HAP-1 (cell line): ENCODE measurements around the gene MSANTD3.
"Not testable (repeated sequence)": the region's sequence is repeated elsewhere in the genome, so short reads cannot be mapped to it uniquely, and the experiment has no call there.

Source experiments
- DNase-seq, 2 experiments: peaks; one replicate each; pipeline ENCODE4 v3.0.0-alpha.2; 2016 to 2020; ENCODE audit warnings: low spot score in 2 of 2
- H3K27me3 ChIP-seq: fragments of 250-450 bp; sonication (Bioruptor Pico); 2 replicates; pipeline ENCODE4 v1.5.1; 2020; ENCODE audit warnings: low read depth, mild to moderate bottlenecking, moderate library complexity
- H3K36me3 ChIP-seq: fragments of 250-450 bp; sonication (Bioruptor Pico); replicated peaks from 2 replicates; pipeline ENCODE4 v1.5.1; 2020; ENCODE audit warnings: mild to moderate bottlenecking
- H3K4me1 ChIP-seq: fragments of 250-450 bp; sonication (Bioruptor Pico); 2 replicates; pipeline ENCODE4 v1.5.1; 2020; ENCODE audit warnings: mild to moderate bottlenecking
- H3K4me3 ChIP-seq: fragments of 250-450 bp; sonication (Bioruptor Pico); 2 replicates; pipeline ENCODE4 v1.5.1; 2020; ENCODE audit warnings: mild to moderate bottlenecking, moderate library complexity
- H3K9me3 ChIP-seq: fragments of 250-450 bp; sonication (Bioruptor Pico); 2 replicates; pipeline ENCODE4 v1.5.1; 2020; ENCODE audit warnings: mild to moderate bottlenecking, moderate library complexity
- in situ Hi-C: fragments of 300-500 bp; cut with MboI; formaldehyde crosslinking; loops from 3 replicates; pipeline ENCODE4 v1.14.3; 2020; ENCODE audit warnings: low sequenced_read_pairs, inconsistent platforms, mixed read lengths

The MSANTD3 gene

DNA sequence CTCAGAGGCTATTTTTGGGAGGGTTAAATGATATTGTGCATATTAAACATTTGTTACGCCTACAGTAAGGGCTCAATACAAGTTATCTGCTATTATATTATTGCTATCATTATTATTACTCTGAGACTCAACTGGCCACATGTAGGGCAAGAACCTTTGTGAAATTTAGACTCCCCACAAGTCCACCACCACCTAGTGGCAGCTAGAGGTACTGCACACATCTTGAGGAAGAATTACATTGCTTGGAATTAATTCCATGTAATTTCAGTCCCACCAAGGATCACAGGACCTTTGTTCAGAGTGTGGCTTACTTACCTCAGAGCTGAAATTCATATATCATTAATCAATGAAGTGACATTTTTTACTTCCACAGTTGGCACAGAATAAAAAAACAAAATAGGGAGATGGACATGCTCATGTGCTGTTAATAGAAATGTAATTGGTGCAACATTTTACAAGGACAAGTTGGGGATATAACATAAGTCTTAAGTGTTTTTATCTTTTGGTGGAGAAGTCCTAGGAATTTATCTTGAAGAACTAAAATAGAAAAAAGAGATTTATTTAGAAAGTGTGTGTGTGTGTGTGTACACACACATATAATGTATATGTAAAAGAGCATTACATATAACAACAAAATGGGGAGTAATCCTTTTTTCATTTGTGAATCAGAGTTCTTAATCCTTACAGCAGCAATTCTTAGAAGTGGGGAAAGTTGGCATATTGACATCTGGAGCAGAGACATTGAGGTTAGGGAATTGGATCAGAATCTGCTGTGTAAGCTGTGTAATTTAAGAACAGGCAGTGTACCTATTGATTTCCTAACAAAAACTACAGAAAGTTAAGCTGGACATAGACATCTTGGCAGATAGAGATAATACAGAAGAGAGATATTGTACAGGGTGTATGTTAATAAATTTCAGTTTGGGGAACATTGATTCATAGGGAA is 11.2 kb downstream of the MSANTD3 start:
- in situ Hi-C loops, result no loop called here
- no peaks in the 10 kb centered on the region; the same call in 1 of the 2 replicates for H3K36me3 ChIP-seq
- DNase-seq, result peak; percentile 73 to 86

DNA sequence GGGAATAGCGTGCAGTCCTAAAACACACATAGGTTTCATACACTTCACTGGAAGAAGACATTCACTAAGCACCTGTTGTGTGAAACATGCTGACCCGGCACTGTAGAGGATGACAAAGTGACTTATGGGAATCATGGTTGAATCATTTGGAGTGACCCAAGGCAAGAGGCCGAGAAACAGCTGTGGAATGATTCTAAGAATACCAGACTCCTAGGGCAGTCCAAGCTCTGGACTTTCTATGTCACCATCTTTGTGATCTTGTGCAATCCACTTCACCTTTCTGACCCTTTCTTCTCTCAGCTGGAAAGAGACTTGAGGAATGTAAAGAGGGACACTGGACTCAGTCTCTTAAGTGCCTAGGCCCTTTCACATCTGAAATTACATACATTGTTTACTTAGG is 13.1 kb downstream of the MSANTD3 start:
- no peak for DNase-seq
- H3K36me3 ChIP-seq, result no peaks in the 10 kb centered on the region; the same call in 1 of the 2 replicates
- H3K4me1 ChIP-seq, result peaks cover 8% of the 10 kb centered on the region
- in situ Hi-C loops, result no loop called here
- H3K9me3 ChIP-seq, result no peaks in the 10 kb centered on the region
- H3K27me3 ChIP-seq, result no peaks in the 10 kb centered on the region
- no peak overlapping the region for H3K4me3 ChIP-seq

More for the DNA sequence above, 11.2 kb downstream of the MSANTD3 start:
- peaks cover 8% of the 10 kb centered on the region for H3K4me1 ChIP-seq
- H3K27me3 ChIP-seq, result no peaks in the 10 kb centered on the region
- H3K4me3 ChIP-seq, result no peak overlapping the region
- no peaks in the 10 kb centered on the region for H3K9me3 ChIP-seq

DNA sequence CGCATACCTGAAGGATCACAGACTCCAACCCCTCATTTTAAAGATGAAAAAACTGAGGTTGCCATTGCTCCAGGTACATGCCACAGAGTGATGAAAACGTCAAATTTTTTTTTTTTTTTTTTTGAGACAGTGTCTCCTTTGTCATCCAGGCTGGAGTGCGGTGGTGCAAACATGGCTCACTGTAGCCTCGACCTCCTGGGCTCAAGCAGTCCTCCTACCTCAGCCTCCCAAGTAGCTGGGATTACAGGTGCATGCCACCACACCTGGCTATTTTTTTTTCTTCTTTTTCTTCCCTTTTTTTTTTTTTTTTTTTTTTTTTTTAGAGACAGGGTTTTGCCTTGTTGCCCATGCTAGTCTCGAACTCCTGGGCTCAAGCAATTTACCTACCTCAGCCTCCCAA is 13.5 kb downstream of the MSANTD3 start:
- H3K4me1 ChIP-seq, H3K36me3 ChIP-seq, in situ Hi-C loops, H3K9me3 ChIP-seq, DNase-seq, H3K4me3 ChIP-seq, H3K27me3 ChIP-seq: not testable (repeated sequence)

- DNase-seq, result no peak
- Histone ChIP-seq H3K36me3 (no peaks in the 10 kb centered on the region; the same call in 1 of the 2 replicates), H3K4me3 (no peak overlapping the region), H3K27me3 (no peaks in the 10 kb centered on the region), H3K9me3 (no peaks in the 10 kb centered on the region), H3K4me1 (peaks cover 12% of the 10 kb centered on the region)
- in situ Hi-C loops, result no loop called here
These were observed 15.0 kb downstream of the MSANTD3 start for GRCh38 chr9:100441911-100442361.

DNA sequence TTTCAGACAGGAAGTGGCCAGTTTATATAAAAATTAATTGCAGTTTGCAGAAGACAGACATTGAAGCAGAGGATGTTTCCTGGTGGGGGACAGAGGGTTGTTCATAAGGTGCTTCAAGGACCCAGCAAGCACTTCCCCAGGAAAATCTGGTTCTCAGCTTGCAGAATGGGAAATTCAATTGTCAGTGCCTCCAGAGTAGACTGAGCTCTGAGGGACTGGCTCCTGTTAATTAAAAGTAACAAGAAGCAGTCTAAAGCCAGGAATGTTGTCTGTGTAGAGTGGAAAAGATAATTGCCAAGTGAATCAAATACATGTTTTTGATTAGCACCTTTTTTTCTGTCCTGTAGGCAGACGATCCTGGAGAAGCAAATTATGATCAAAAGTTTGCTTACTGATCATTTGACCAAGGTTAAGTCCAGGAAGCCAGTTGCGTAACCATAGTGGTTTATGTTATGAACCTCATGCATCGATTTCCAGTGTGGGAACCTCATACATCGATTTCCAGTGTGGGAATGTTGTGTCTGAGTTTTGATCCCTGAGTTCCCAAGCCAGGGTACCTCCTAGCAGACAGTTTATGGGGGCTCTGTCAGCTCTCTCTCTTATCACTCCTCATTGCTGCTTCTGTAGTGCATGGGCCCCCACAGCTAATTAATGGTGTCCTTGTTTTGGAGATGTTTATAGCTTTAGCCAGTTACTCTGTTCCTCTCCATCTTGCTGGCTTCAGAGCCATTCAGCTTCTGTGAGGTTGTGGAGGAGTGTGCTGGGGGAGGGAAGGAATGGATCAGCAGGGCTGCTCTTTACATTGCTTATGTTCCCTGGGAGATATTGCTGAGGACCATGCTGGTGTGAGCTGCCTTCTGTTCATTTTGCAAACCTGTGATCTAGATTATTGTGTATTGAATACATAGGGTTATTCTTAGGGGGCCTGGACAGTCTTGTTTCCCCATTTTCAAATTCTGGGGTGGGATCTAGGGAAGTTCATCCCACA is 17.1 kb downstream of the MSANTD3 start:
- no peak for DNase-seq
- Histone ChIP-seq H3K36me3 (no peaks in the 10 kb centered on the region; the same call in none of the 2 replicates), H3K4me1 (peaks cover 4% of the 10 kb centered on the region; the same call in 1 of the 2 replicates), H3K27me3 (no peaks in the 10 kb centered on the region), H3K9me3 (no peaks in the 10 kb centered on the region), H3K4me3 (no peak overlapping the region)
- in situ Hi-C loops, result no loop called here

DNA sequence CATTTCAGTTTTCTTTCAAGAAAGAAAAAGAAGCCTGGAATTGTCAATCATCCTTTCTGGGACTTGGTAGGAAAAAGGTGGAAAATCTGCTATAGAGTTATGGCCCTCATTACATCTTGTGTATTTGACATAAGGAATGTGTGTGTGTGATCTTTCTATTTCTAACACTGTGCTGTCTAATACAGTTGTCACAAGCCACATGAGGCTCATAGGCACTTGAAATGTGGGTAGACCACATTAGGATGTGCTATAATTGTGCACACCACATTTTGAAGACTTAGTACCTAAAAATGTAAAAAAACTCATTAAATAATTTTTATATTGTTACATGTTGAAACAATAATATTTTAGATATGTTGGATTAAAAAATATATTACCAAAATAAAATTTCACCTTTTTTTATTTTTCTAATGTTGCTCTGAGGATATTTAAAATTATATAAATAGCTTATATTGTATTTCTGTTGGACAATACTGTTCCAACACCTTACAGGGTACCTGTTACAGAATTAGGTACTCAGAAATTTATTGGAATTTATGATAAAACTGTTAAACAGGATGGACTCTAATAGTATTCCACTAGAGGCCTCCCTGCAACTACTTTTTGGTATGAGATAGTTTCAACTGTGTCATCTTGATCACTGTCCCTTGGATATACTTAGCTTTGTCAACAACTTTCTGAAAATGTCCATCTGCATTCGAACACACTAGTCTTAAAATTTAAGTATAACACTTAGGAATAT is 18.4 kb downstream of the MSANTD3 start:
- Histone ChIP-seq H3K36me3 (no peaks in the 10 kb centered on the region; the same call in none of the 2 replicates), H3K9me3 (no peaks in the 10 kb centered on the region), H3K4me1 (peaks cover 4% of the 10 kb centered on the region; the same call in 1 of the 2 replicates), H3K27me3 (no peaks in the 10 kb centered on the region), H3K4me3 (no peak overlapping the region)
- in situ Hi-C loops, result no loop called here
- DNase-seq, result no peak

DNA sequence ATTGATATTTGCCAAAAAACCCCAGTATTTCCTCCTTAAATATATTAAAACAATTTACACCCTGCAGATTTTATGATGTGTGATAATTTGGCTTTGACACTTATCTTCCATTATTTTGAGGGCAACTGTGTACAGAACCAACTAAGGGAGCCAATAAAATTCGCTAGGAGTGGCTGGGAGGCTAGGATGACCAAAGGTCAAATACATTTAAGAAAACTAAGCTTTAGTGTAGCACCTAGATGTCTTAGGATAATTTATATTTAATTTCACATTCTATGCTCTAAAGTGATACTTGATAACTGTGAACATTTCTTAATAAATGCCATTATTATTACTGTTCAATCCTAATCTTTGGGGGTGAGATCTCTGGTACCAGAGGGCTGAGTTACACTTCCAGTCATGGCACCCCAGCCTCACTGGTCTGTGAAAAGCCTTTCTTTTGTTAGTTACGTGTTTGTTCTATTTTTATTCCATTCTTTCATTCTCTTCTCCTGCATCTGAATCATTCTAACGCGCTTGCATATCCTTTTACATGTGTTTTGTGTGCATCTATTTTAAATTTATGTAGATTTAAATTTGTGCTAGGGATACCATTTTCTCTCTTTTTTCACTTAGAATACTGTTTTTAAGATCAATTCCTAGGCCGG is 19.1 kb downstream of the MSANTD3 start:
- in situ Hi-C loops, result no loop called here
- H3K9me3 ChIP-seq, result no peaks in the 10 kb centered on the region
- peaks cover 4% of the 10 kb centered on the region; the same call in 1 of the 2 replicates for H3K4me1 ChIP-seq
- no peak overlapping the region for H3K4me3 ChIP-seq
- no peaks in the 10 kb centered on the region; the same call in none of the 2 replicates for H3K36me3 ChIP-seq
- no peak for DNase-seq
- no peaks in the 10 kb centered on the region for H3K27me3 ChIP-seq

DNA sequence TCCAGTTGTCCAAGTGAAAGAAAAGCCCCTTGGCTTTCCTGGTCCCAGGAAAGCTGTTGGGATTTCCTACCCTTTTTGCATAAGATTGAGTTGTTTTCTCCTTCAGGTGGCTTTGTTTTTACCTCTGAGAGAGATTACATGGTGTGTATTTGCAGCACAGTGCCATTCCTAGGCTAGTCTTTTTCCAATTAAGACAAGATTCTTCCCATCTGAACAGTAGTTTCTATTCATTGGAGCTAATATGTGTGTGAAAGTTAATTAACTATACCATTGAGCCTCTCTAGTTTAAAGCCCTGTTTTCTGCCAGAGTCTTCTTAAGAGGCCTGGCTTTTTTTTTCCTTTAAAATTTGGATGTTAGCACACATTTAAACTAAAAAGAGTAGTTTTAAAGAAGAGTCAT is 20.1 kb downstream of the MSANTD3 start:
- in situ Hi-C loops, result no loop called here
- Histone ChIP-seq H3K9me3 (no peaks in the 10 kb centered on the region), H3K4me1 (peaks cover 4% of the 10 kb centered on the region; the same call in 1 of the 2 replicates), H3K36me3 (no peaks in the 10 kb centered on the region; the same call in none of the 2 replicates), H3K27me3 (no peaks in the 10 kb centered on the region), H3K4me3 (no peak overlapping the region)
- DNase-seq, result no peak

DNA sequence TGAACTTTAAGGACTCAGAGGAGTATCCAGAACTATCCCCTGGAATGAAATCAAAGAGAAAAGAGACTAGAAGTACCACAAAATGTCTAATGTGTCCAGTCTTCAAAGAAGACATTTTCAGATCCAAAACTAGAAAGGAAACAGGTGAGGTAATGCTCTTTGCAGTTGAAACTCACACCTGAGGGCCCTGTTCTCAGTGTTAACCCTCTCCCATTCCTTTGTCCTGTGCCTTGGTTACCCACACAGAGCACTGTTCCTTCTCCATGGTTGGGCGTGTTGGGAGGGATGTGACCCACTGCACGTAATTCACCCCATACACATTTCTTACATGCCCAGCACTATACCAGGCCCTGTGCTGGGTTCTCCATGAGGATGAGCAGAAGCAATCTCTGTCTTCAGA is 21.3 kb downstream of the MSANTD3 start:
- H3K4me1 ChIP-seq, result peaks cover 4% of the 10 kb centered on the region; the same call in 1 of the 2 replicates
- no peaks in the 10 kb centered on the region for H3K27me3 ChIP-seq
- H3K36me3 ChIP-seq, result peaks cover 3% of the 10 kb centered on the region
- DNase-seq, result no peak
- H3K4me3 ChIP-seq, result no peak overlapping the region
- in situ Hi-C loops, result no loop called here
- no peaks in the 10 kb centered on the region for H3K9me3 ChIP-seq

DNA sequence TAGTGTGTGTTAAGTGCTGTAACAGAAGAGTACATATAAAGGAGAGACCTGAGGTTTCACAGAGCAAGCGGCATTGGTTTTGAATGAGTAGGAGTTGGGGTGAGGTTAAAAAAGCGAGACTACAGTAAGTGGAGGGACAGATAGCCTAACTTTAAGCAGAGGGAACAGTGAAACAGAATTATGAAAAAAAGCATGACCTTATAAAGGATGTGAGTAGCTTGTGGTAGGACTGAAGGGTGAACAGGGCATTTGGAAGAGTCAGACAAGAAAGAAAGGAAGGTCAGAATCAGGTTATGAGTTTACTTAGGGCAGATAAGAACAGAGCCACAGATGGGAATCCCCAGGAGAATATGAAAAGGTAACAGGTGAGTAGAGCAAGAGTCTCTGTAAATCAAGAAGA is 22.5 kb downstream of the MSANTD3 start:
- no peaks in the 10 kb centered on the region for H3K9me3 ChIP-seq
- peaks cover 3% of the 10 kb centered on the region for H3K36me3 ChIP-seq
- no peaks in the 10 kb centered on the region for H3K27me3 ChIP-seq
- H3K4me3 ChIP-seq, result no peak overlapping the region
- peaks cover 4% of the 10 kb centered on the region; the same call in 1 of the 2 replicates for H3K4me1 ChIP-seq
- in situ Hi-C loops, result no loop called here
- DNase-seq, result no peak

DNA sequence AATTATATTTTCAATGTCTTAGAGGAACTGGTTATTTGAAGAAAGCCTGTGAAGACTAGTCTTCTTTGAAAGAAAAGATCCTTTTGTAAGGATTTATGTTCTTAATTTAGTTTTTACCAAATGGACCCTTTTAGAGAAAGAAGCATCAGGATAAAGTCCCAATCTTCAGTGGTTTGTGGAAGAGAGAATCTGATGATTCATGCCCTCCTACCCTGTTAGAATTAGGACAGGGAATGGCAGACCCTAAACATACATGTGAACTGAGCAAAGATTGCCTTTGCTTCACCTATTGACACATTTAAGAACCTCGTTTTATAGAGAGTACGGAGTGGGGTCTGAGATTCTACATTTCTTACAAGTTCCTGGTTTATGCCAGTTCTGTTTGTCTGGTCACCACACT is 26.0 kb downstream of the MSANTD3 start:
- no peaks in the 10 kb centered on the region for H3K9me3 ChIP-seq
- H3K4me3 ChIP-seq, result no peak overlapping the region
- no peak for DNase-seq
- H3K36me3 ChIP-seq, result peaks cover 3% of the 10 kb centered on the region; the same call in 1 of the 2 replicates
- no peaks in the 10 kb centered on the region for H3K27me3 ChIP-seq
- no peaks in the 10 kb centered on the region for H3K4me1 ChIP-seq
- in situ Hi-C loops, result no loop called here

GRCh38 chr9:100455470-100455869 is 28.5 kb downstream of the MSANTD3 start:
- Histone ChIP-seq H3K4me3 (no peak overlapping the region), H3K9me3 (no peaks in the 10 kb centered on the region), H3K27me3 (no peaks in the 10 kb centered on the region), H3K4me1 (peaks cover 2% of the 10 kb centered on the region; the same call in 1 of the 2 replicates), H3K36me3 (peaks cover 3% of the 10 kb centered on the region; the same call in 1 of the 2 replicates)
- no peak for DNase-seq
- in situ Hi-C loops, result no loop called here
